Fibroblast of the conjunctiva (primary cell): ENCODE data around the gene OR52B2.

Source experiments
- DNase-seq: peaks from one replicate; pipeline ENCODE4 v3.0.0-alpha.2; 2010; ENCODE audit warnings: low read depth

Gene OR52B2

GRCh38 chr11:6170226-6170625 is at the start of gene OR52B2:
Gene OR52B2, minus strand, starts transcription at chr11:6170326. Its CDS starts 0 bp downstream, at chr11:6170326.
- DNase-seq = no peak

- peak; percentile 84 for DNase-seq
Measured at GRCh38 chr11:6219359-6219758, 49.2 kb upstream of the OR52B2 start.

GRCh38 chr11:6217722-6218121 is 47.6 kb upstream of the OR52B2 start:
- no peak for DNase-seq

- no peak for DNase-seq
Measured at GRCh38 chr11:6216501-6216900, 46.4 kb upstream of the OR52B2 start.

GRCh38 chr11:6214530-6214929 is 44.4 kb upstream of the OR52B2 start:
- no peak for DNase-seq

GRCh38 chr11:6210274-6210955 is 40.3 kb upstream of the OR52B2 start:
- no peak for DNase-seq

- no peak for DNase-seq
Measured at GRCh38 chr11:6209801-6210200, 39.7 kb upstream of the OR52B2 start.

GRCh38 chr11:6206456-6207180 is 36.5 kb upstream of the OR52B2 start:
- DNase-seq = no peak

GRCh38 chr11:6205366-6205765 is 35.2 kb upstream of the OR52B2 start, which contains the start of gene C11orf42:
Gene C11orf42, plus strand, starts transcription at chr11:6205557. Its CDS starts 59 bp downstream, at chr11:6205616.
- no peak for DNase-seq

GRCh38 chr11:6204706-6205105 is 34.6 kb upstream of the OR52B2 start:
- DNase-seq = no peak

- DNase-seq = no peak
Measured at GRCh38 chr11:6203327-6203726, 33.2 kb upstream of the OR52B2 start.

- no peak for DNase-seq
Measured at GRCh38 chr11:6202041-6202440, 31.9 kb upstream of the OR52B2 start.

GRCh38 chr11:6201481-6201880 is 31.4 kb upstream of the OR52B2 start:
- no peak for DNase-seq

- no peak for DNase-seq
Measured at GRCh38 chr11:6200975-6201374, 30.8 kb upstream of the OR52B2 start.

GRCh38 chr11:6199174-6199810 is 29.2 kb upstream of the OR52B2 start, which contains the start of gene OR52W1:
Gene OR52W1, plus strand, starts transcription at chr11:6199224. Its CDS starts 0 bp downstream, at chr11:6199224.
- no peak for DNase-seq

- no peak for DNase-seq
Measured at GRCh38 chr11:6197466-6198200, 27.5 kb upstream of the OR52B2 start.

GRCh38 chr11:6196396-6196795 is 26.3 kb upstream of the OR52B2 start:
- no peak for DNase-seq

- no peak for DNase-seq
Measured at GRCh38 chr11:6194065-6194581, 24.0 kb upstream of the OR52B2 start.

- DNase-seq = no peak
Measured at GRCh38 chr11:6191742-6192141, 21.6 kb upstream of the OR52B2 start.

GRCh38 chr11:6175440-6175839 is 5.3 kb upstream of the OR52B2 start:
- no peak for DNase-seq

- no peak for DNase-seq
Measured at GRCh38 chr11:6156628-6157359, 13.3 kb downstream of the OR52B2 start.
